ENCODE data around the gene AFAP1. TPM values are rescaled to one million over a fixed set of nuclear protein-coding genes. Genes with fewer than 3 reads are reported as not detected.

Gene AFAP1
- total RNA-seq, 1 experiment from 2014 or later, result 23.6 TPM

DNA sequence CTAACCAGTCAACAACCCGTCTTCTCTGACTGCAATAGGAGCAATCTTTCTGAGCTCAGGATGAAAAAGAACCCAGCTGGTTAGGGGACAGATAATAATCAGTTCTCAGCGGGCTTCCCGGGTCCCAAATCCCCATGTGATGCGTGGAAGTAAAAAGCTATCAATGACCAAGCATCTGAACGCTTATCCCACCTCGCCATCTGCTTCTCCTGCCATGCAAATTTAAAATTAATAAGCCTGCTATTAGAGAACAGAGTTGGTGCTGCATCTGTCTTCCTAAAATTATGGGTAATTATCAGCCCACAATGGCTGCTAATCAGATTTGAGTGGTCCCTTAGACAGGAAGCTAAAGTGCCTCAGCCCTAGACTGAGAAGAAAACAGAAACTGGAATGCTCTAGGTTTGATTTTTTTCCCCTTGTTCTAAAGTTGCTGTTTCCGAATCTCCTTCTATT, 37.5 kb downstream of the AFAP1 start (continued):
- TF ChIP-seq, protein P1, sequence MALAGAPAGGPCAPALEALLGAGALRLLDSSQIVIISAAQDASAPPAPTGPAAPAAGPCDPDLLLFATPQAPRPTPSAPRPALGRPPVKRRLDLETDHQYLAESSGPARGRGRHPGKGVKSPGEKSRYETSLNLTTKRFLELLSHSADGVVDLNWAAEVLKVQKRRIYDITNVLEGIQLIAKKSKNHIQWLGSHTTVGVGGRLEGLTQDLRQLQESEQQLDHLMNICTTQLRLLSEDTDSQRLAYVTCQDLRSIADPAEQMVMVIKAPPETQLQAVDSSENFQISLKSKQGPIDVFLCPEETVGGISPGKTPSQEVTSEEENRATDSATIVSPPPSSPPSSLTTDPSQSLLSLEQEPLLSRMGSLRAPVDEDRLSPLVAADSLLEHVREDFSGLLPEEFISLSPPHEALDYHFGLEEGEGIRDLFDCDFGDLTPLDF (CRISPR knock-in tag; IDR thresholded peaks at IDR 0.05), result no peak
- no peak for TF ChIP-seq USF2 (CRISPR knock-in tag; IDR thresholded peaks at IDR 0.05)
- TF ChIP-seq SP1 (CRISPR knock-in tag; conservative IDR thresholded peaks at IDR 0.05), result no peak
- TF ChIP-seq CREM (CRISPR knock-in tag; IDR thresholded peaks at IDR 0.05), result no peak
- no peak for TF ChIP-seq TCF7 (CRISPR knock-in tag; IDR thresholded peaks at IDR 0.05; ENCODE audit: low read depth)
- TF ChIP-seq, protein P2, sequence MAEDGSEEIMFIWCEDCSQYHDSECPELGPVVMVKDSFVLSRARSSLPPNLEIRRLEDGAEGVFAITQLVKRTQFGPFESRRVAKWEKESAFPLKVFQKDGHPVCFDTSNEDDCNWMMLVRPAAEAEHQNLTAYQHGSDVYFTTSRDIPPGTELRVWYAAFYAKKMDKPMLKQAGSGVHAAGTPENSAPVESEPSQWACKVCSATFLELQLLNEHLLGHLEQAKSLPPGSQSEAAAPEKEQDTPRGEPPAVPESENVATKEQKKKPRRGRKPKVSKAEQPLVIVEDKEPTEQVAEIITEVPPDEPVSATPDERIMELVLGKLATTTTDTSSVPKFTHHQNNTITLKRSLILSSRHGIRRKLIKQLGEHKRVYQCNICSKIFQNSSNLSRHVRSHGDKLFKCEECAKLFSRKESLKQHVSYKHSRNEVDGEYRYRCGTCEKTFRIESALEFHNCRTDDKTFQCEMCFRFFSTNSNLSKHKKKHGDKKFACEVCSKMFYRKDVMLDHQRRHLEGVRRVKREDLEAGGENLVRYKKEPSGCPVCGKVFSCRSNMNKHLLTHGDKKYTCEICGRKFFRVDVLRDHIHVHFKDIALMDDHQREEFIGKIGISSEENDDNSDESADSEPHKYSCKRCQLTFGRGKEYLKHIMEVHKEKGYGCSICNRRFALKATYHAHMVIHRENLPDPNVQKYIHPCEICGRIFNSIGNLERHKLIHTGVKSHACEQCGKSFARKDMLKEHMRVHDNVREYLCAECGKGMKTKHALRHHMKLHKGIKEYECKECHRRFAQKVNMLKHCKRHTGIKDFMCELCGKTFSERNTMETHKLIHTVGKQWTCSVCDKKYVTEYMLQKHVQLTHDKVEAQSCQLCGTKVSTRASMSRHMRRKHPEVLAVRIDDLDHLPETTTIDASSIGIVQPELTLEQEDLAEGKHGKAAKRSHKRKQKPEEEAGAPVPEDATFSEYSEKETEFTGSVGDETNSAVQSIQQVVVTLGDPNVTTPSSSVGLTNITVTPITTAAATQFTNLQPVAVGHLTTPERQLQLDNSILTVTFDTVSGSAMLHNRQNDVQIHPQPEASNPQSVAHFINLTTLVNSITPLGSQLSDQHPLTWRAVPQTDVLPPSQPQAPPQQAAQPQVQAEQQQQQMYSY (CRISPR knock-in tag; IDR thresholded peaks at IDR 0.05), result no peak
- TF ChIP-seq CDX4 (CRISPR knock-in tag; IDR thresholded peaks at IDR 0.05; ENCODE audit: borderline replicate concordance), result no peak
- no peak for TF ChIP-seq TEAD4 (CRISPR knock-in tag; IDR thresholded peaks at IDR 0.05)
- no peak for TF ChIP-seq NFE2L1 (CRISPR knock-in tag; IDR thresholded peaks at IDR 0.05)
- TF ChIP-seq PREB (CRISPR knock-in tag; IDR thresholded peaks at IDR 0.05; ENCODE audit: borderline replicate concordance), result no peak
- TF ChIP-seq, protein P3, sequence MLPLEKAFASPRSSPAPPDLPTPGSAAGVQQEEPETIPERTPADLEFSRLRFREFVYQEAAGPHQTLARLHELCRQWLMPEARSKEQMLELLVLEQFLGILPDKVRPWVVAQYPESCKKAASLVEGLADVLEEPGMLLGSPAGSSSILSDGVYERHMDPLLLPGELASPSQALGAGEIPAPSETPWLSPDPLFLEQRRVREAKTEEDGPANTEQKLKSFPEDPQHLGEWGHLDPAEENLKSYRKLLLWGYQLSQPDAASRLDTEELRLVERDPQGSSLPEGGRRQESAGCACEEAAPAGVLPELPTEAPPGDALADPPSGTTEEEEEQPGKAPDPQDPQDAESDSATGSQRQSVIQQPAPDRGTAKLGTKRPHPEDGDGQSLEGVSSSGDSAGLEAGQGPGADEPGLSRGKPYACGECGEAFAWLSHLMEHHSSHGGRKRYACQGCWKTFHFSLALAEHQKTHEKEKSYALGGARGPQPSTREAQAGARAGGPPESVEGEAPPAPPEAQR (CRISPR knock-in tag; IDR thresholded peaks at IDR 0.05), result no peak
- TF ChIP-seq ZNF232 (CRISPR knock-in tag; IDR thresholded peaks at IDR 0.05), result no peak
- TF ChIP-seq OVOL2 (CRISPR knock-in tag; IDR thresholded peaks at IDR 0.05; ENCODE audit: borderline replicate concordance), result no peak
- TF ChIP-seq NFATC4 (CRISPR knock-in tag; IDR thresholded peaks at IDR 0.05), result no peak
- TF ChIP-seq JUN (CRISPR knock-in tag; IDR thresholded peaks at IDR 0.05), result no peak
- TF ChIP-seq NR2C2 (CRISPR knock-in tag; IDR thresholded peaks at IDR 0.05), result no peak

DNA sequence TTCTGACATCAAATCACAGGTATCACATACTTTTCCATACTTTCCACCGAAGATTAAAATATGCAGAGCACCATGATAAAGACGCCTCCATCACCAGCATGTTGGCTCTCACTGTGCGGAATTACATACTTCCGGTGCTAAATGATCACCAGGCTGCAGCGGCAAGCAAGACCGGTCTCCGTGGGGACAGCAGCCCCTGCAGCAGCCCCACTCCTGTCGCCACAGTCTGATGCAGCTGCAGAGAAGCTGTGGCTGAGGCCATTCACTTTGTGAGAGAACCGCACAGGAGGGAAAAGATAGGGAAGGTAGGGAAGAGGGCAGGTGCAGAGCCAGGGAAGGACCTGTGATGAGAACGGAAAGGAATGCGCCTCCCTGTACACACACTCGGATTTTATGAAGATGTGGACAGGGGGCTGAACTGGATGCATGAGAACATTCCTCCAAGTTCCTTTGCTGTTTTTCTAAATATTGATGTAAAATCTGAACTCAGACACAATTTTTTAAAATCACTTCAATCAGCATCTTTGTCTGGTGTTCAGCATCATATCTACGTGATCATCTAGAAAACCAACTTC, 38.3 kb downstream of the AFAP1 start:
- no peak; the same call in 1 of the 2 replicates for ATAC-seq
- POLR2A ChIA-PET, result no interaction called here
- DNase-seq (ENCODE audit: low spot score), result no peak
- no peak overlapping the region for H3K4me3 Mint-ChIP-seq
- H3K36me3 Mint-ChIP-seq, result no peaks in the 10 kb centered on the region
- CTCF ChIA-PET, result interaction anchor here (0.9 to 1.0 kb wide), 2 partner anchors 10 to 57 kb away, joined by 3 to 4 read pairs; no protein-coding TSS in a partner anchor
- H3K27ac Mint-ChIP-seq, result peak overlapping the region; percentile 88
- H3K9me3 Mint-ChIP-seq, result no peaks in the 10 kb centered on the region
- H3K4me1 Mint-ChIP-seq, result peaks cover 83% of the 10 kb centered on the region
- no peak for TF ChIP-seq ZNF423 (CRISPR knock-in tag; IDR thresholded peaks at IDR 0.05)
- H3K27me3 Mint-ChIP-seq (ENCODE audit: low read depth), result no peaks in the 10 kb centered on the region; the same call in 1 of the 2 replicates
